Measurements from ENCODE around the gene CROCC2.

Gene CROCC2

GRCh38 chr2:240992572-240993291, 86.6 kb downstream of the CROCC2 start:
- DNase-seq = no peak

DNA sequence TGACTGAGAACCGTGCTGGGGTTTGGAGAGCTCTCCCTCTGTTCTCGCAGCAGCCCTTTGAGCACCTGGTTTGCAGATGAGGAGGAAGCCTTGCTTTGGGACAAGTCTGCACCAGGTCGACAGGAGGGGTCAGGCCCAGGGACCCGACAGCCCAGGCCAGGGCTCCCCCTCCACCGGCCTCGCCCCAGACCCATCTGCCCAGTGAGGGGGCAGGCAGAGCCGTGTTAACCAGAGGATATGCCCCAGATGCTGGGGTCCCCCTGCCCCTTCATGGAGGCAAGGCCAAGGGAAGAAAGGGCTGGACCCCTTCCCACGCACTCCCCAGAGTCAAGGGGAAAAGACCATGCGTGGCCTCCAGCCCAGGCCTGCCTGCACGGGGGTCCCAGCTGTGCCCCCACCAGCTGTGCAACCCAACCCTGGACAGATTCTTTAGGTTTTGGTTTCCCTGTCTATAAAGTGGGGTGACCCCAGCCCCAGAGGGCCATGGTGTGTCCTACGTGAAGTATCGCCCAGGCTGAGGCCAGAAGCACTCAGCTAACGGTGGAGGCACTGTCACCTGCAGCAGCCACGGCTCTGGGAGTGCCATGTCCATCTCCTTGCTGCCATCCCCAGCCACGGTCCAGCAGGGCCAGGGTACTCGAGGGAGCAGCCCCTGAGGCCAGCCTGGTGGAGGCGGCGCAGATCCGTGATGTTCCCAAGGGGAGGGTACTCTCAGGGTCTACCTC, 87.5 kb downstream of the CROCC2 start:
- DNase-seq = no peak

DNA sequence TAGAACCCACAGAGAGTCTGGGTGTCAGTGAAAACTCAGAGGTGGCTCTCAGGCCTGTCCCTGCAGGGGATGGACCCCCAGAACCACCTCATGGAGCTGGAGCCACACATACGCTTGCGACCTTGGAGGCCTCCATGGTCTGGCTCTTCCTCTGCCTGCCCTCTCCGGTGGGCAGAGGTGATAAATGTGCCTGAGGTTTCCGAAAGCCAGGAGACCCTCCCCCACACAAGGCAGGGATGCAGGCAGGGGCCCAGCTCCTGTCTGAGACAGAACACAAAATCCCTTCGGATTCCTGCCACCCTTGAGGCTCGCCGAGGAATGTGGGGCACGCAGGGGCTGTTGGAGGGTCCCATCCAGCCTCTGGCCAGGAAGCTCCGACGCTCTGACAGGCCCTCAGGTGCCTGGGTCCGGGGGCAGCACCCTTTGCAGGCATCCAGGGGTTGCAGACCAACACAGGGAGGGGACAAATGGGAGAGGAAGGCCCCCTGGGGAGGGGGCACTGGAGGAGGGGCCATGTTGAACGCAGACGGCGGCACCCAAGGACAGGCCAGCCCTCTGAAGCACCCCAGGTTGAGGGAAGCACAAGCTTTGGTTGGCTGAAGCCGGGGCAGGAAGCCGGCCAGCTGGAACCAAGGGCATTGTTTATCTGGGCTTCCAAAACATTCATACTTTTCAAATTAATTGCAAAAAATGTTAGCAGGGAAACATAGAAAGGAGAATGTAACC, 88.2 kb downstream of the CROCC2 start:
- no peak for DNase-seq

GRCh38 chr2:240995041-240996021, 89.2 kb downstream of the CROCC2 start:
- DNase-seq = no peak

DNA sequence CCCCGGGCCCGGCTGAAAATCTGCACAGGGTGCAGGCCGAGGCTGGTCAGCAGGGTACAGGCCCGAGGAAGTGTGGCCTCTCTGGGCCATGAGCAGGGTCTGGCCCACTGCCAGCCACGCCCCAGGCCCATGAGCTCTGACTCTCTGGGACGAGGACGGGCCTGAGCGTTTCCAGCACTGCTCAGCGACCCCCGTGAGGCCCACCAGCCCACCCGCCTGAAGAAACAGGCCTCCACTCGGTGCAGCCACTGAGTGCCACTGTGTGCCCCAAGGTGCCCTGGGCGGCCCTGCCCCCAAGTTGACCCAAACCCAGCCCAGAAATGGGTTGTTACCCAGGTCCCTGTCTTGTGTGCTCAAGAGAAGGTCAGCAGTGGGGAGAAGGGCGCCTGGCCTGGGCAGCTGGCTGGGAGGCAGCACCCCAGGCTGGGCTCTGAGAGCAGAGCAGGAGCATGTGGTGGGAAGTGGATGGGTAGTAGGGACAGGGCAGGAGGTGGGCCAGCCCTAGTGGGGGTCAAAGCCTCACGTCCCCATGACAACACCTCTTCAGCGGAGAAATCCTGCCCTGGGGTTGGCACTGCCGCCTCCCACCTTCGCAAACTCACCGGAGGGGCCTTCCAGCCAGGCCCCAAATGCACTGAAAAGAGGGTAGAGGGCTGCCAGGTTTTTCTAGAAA, 90.2 kb downstream of the CROCC2 start:
- DNase-seq = no peak

DNA sequence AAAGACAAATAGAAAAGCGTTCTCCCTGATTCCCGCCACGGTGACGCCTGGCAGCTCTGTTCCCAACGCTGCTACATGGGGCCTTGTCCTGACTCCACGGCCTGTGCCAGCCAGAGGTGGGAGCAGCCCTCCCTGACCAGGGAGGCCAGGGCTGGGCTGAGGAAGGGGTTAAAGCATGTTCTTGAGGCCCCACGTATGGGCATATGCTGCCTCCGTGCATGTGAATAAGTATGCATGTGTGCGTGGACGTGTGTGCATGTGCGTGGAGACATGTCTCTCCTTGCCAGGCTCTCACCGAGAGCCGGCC, 90.7 kb downstream of the CROCC2 start:
- DNase-seq = no peak

DNA sequence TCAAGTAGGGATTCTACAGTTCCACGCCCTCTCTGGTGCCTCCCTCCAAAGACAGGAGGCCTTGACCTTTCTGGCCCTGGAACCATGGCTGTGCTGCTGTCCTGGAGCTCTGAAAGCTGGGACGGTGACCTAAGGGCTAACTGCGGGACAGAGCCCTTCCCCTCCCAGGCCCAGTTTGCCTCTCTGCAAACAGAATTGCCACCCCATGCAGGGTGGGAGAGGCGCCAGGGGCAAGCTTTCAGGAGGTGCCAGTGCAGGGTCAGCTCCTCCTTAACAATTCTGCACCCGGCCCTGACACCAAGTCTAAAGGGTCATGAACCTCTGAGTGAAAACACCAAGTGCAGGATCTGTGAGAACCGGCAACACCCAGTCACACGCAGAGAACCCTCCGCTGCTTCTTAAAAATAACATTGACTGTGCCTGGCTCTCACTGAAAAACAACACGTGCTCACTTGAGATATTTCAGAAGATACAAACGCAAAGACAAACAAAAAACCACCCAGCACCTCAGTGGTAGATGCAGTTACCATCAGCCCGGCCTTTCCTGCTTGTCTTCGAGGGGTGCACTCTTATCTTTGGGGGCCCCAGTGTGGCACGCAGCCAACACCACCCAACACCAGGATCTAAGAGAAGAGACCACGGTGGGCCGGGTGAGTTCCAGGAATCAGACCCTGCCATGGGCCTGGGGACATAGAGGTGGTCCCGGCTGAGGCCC, 91.2 kb downstream of the CROCC2 start:
- no peak for DNase-seq

GRCh38 chr2:240997856-240998705, 91.9 kb downstream of the CROCC2 start, which contains the start of gene SNED1:
TSS of gene SNED1 (plus strand) at chr2:240998618. CDS start at chr2:240998838, 220 bp downstream.
- DNase-seq = no peak

- DNase-seq = no peak
These were observed 92.5 kb downstream of the CROCC2 start for GRCh38 chr2:240998706-240998994.

DNA sequence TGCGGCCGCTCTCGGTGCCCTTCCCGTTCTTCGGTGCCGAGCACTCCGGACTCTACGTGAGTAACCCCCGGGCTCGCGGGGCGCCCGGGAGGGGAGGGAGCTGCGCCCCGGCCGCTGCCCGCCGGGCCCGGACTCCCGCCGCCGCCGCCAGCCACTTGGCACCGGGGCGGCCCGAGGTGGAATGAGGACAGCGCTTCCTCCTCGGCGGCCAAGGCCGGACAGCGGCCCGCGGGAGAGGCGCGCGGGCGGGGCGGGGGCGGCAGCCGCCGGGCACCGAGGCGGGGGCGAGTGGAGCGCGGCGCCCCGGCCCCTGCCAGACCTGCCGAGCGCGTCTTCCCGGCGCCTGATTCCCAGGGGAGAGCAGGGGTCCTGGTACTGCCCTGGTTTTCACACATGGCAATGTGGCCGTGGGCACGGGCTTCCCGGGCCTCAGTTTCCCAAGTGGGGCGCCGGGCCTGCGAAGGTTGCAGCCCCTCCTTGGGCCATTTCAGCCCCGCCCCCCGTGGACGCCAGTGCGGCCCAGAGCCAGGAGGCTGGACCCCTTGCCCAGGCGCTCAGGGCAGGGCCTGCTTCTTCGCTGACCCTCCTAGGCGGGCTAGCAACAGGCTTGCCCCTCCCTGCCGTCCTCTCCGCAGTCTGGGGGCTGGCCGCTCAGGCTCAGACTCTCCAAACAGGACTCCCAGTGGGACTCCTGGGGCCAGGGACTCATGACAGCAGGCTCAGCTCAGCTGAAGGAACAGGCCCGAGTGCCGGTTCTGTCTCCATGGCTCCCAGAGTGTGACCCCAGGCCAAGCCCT, 93.1 kb downstream of the CROCC2 start:
- no peak for DNase-seq

DNA sequence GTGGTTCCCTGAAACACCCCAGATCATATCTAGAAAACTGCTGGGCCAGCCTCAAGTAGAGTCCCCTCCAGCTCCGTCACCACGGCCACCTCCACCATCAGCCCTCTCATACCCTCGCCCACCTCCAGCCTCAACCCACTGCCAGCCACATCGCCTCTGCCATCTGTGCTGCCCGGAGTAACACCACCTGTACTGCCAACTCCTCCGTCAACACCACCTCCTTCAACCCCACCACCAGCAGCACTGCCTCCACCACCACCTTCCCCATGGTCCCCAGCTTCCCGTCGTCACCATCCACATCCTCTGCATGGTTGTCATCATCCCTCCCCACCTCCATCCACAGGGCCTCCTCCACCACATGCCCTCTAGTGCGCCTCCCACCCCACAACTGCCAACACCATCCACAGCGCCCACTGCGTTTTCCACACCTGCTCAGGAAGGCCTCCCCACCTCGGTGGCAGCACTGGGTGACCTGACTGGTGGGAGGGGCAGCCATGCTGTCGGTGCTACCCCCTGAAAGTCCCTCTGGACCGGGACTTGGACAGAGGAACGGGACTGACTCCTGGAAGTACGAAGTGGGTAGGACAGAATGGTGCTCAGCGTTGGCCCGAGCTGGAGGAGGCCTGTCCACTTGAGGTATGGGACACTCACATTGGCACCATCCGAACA, 93.9 kb downstream of the CROCC2 start:
- no peak for DNase-seq

GRCh38 chr2:241000831-241001321, 94.7 kb downstream of the CROCC2 start:
- DNase-seq = no peak

DNA sequence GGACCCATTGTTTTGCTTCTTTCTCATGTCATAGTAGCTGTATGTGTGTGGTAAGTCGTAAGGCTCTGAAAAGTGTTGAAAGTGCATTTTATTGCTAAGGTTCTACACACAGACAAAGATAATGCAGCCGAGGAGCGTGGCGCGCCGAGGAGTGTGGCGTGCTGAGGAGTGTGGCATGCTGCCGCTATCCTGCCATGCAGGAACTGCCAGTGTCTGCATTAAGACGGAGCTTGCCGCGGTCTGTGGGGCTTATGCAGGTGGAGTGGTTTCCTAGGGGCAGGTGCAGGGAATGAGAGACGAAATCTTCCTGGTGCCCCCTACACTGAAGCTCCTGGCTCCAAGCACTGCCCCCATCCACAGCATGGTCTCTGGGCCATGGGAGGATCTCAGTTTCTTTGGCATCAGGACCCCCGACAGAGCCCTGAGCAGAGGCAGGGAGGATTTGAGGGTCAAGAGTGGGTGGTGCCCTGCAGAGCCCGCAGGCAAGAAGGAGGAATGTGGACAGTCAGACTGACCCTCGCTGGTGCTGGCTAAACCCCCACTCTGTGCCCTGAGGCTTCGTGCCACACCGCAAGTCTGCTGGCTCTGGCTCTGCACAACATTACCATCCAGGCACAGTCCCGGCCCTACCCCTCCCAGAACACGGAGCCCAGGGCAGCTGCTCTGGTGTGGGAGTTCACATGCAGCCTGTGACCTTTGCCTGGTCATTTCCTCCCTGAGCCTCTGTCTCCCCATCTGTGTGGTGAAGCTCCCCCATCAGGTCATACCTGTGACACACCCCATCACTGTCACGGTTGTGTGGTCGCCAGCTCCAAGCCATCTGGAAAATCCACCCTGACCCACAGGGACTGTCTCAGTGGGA, 95.5 kb downstream of the CROCC2 start:
- no peak for DNase-seq

- DNase-seq = no peak
These were observed 96.3 kb downstream of the CROCC2 start for GRCh38 chr2:241002275-241003046.

DNA sequence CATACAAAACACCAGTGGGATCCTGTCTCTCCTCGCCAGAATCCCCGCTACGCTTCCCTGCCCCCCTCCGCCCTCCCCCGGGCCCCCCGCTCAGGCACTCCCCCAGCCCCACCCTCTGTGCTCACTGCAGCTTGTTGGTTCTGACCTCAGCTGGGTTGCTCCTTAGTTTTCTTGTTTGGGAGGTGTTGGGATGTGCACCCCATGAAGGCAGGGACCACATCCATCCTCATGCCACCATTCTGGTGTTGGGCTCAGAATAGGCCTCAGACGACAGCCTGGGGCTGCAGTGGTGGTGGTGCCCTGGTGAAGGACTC, 96.9 kb downstream of the CROCC2 start:
- DNase-seq = no peak

DNA sequence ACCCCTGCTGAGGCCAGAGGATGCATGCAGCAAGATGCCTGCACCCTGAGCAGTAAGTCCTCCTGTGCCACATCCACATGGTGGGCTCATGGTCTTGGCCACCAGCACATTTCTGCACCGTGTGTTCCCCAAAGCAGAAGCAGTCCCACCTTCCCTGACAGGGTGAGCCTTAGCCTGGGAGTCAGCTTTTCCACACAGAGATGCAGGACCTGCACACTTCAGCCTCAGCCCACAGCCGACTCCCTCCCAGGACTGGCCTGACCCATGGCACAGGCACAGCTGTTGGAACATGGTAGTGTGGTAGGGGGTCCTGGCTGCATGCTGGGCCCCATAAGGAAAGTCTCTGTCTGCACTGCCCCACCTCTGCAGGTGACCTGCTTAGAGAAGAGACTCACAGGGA, 97.2 kb downstream of the CROCC2 start:
- no peak for DNase-seq

- no peak for DNase-seq
These were observed 97.9 kb downstream of the CROCC2 start for GRCh38 chr2:241003830-241004564.

Data from SIG-M5 (cell line).